HG02884 (cell line): ENCODE results near the gene STRN4.
"Not testable (repeated sequence)": the region's sequence is repeated elsewhere in the genome, so short reads cannot be mapped to it uniquely, and the experiment has no call there.

Experiments
- ATAC-seq: cut with Tn5 transposase; IDR thresholded peaks from one replicate; pipeline ENCODE4 v1.9.1; 2021; ENCODE audit warnings: mild to moderate bottlenecking, moderate library complexity; ENCODE audit not compliant: unreplicated experiment

STRN4 gene

DNA sequence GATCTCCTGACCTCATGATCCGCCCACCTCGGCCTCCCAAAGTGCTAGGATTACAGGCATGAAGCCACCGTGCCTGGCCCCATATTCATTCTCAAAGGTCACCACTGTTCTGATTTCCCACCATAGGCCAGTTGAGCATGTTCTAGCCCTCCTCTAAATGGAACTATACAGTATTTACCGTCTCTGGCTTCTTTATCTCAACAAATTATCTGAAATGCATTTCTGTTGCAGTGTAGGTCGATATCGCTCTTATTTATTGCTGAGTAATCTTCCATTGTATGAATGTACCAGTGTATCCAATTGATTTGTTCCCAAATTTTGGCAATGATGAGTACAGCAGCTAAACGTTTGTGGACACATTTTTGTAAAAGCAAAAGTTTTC lies 26.8 kb upstream of the STRN4 start:
- ATAC-seq, result no peak

DNA sequence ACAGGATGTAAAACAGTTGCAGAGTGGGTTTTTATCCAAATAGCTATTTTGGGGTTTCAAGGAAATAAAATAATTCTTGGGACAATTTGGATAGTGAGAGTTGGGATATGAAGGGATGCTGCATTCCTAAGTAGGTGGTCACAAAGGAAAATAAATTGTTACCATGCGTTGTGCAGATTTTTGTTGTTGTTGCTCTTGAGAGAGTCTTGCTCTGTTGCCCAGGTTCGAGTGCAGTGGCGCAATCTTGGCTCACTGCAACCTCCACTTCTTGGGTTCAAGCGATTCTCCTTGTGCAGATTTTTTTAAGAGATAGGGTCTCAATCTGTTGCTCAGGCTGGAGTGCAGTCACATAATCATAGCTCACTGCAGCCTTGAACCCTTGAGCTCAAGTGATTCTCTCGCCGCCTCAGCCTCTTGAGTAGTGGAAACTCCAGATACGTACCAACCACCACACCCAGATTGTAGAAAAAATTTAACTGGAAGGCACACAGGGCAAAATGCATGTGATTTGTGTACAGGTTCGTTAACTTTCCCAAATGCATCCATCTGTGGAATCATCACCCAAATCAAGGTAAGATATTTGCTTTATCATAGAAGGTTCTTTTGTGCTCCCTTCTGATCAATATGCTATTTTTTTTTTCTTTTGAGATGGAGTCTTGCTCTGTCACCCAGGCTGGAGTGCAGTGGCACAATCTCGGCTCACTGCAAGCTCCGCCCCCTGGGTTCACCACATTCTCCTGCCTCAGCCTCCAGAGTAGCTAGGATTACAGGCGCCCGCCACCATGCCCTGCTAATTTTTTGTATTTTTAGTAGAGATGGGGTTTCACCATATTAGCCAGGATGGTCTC lies 26.1 kb upstream of the STRN4 start:
- ATAC-seq, result no peak

DNA sequence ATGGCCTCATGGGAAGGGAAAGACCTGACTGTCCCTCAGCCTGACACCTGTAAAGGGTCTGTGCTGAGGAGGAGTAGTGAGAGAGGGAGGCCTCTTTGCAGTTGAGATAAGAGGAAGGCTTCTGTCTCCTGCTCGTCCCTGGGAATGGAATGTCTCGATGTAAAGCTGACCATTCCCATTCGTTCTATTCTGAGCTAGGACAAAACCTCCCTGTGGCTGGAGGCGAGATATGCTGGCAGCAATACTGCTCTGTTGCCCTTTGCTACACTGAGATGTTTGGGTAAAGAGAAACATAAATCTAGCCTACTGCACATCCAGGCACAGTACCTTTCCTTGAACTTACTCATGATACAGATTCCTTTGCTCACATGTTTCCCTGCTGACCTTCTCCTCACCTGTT lies 22.5 kb upstream of the STRN4 start:
- not testable (repeated sequence) for ATAC-seq

DNA sequence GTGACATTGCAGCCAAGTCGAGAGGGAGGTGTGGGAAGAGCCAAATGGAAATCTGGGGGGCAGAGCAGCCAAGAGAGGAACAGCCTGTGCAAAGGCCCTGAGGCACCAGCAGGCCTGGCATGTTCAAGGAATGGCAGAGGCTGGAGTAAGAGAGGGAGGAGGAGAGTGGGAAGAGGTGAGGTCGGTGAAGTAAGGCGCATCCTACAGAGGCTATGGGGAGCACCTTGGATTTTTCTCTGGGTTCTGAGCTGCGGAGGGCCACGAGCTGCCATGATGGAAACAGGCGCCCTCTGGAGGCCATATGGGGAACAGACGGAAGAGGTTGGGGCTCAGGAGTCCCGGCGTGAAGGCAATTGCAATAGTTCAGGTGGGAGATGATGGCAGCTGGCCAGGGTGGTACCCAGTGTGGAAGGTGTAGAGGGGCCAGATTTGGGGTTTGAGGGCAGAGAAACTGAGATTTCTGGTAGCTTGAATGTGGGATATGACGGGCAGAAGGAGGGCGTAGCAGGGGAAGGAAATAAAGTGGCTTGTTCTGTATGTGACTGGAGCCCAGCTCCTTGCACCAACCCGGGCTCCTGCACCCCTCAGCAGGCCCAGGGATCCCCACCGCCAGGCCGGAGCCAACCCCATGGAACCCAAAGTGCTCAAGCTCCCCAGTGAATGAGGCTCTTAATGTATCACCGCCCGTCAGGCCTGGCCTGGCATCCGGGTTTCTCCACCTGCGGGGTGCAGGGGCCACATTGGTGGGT lies 20.5 kb upstream of the STRN4 start:
- no peak for ATAC-seq

DNA sequence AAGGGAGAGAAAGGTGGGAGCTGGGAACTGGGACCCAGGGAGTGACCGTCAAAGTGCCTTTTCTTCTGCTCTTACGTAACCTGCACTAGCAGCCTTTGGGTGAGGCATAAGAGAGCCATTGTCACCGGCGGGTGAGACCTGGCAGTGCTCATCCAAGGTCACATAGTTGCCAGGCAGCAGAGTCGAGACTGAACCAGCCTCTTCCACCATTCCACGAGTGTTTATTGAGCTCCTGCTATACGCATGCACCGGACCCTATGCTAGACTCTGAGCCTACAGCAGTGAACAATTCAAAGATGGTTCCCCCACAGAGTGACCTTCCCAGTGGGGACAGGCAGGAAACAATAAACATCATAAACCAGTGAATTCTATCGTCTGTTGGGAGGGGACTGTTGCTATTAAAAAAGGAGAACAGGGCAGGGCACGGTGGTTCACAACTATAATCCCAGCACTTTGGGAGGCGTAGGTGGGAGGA lies 18.6 kb upstream of the STRN4 start:
- ATAC-seq, result no peak

DNA sequence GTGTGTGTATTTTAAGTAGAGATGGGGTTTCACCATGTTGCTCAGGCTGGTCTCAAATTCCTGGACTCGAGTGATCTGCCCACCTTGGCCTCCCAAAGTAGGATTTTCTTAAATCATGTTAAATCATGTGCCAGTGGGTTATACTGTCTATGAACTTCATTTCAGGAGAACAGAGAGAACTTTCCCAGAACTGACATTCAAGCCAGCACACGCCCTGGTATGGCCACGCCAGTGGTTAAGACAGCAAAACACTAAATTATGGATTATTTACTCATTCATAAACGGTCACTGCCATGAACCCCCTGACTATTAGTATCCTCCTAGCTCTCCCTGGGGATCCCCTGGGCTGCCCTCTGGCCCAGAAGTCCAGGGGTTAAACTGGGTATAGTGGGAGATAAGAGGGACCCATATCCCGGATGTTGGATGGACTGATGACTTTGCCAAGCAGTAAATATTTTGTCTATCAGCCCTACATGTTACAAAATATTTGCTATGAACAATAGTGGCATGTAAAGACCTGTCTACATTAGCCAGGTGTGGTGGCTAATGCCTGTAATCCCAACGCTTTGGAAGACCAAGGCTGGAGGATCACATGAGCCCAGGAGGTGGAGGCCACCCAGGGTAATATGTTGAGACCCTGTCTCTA lies 16.1 kb upstream of the STRN4 start:
- ATAC-seq, result no peak

DNA sequence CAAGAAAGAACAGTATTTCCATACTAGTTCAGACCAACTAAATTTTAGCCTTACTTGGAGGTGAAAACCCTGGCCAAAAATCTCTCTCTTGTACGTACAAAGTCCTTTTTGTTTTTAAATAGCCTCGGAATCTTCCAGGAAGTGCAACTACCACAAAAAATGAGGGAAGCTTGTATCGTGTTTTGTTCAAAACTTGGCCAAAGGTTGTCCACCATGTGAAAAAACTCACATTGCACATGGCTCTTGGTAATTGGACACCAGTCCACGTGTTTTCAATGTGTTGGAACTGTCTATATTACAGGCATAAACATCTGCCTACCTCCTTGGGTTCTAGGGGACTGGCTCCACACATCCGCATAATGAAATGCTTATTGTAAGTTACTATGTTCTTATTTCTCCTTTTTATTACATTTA lies 15.2 kb upstream of the STRN4 start:
- no peak for ATAC-seq

DNA sequence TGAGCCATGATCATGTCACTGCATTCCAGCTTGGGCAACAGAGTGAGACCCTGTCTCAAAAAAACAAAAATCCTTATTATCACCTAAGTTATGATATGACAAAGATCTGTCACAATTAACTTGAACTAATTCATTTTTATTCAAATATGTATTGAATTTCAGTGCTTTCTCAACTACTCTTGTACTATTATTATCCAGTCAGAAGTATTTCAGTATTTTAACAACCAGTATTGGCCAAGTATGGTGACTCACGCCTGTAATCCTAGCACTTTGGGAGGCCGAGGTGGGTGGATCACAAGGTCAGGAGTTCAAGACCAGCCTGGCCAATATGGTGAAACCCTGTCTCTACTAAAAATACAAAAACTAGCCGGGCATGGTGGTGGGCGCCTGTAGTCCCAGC lies 14.6 kb upstream of the STRN4 start:
- not testable (repeated sequence) for ATAC-seq

DNA sequence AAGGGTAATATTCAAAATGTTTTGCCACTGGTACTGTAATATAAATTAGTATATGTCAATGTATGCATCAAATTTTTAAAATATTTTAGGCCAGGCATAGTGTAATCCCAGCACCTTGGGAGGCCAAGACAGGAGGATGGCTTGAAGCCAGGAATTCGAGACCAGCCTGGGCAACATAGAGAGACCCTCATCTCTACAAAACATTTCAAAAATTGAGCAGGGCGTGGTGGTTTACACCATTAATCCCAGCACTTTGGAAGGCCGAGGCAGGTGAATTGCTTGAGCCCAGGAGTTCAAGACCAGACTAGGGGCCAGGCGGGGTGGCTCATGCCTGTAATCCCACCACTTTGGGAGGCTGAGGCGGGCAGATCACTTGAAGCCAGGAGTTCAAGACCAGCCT lies 14.1 kb upstream of the STRN4 start:
- no peak for ATAC-seq

DNA sequence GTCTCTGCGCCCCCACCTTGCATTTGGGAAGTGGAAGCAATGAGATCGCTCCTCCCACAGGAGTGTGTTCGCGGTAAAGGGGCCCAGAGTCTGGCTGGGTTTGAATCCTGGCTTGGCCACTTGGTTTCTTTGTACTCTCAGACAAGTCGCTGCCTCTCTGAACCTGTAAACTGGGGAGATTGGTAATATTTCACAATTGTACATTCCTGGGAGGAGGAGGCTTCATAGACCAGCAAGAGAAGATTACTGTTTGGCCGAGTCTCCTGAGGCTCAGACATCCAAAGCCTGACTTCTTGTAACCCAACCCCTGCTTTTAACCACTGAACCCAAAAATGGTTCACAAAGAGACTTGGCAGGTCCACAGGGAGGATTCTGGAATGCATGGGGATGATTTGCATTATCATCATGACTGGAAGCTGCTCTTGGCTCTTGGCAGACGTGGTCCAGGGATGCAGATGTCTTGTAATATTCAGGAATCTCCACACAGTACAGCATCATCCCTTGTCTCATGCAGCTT lies 13.6 kb upstream of the STRN4 start:
- no peak for ATAC-seq

DNA sequence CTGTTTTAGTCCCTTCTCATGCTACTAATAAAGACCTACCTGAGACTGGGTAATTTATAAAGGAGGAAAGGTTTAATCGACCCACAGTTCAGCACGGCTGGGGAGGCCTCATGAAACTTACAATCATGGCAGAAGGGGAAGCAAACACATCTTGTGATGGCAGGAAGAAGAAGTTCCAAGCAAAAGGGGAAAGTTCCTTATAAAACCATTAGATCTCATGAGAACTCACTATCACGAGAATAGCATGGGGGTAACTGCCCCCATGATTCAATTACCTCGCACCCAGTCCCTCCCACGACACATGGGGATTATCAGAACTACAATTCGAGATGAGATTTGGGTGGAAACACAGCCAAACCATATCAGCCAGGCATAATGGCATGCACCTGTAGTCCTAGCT lies 13.0 kb upstream of the STRN4 start:
- ATAC-seq, result no peak

DNA sequence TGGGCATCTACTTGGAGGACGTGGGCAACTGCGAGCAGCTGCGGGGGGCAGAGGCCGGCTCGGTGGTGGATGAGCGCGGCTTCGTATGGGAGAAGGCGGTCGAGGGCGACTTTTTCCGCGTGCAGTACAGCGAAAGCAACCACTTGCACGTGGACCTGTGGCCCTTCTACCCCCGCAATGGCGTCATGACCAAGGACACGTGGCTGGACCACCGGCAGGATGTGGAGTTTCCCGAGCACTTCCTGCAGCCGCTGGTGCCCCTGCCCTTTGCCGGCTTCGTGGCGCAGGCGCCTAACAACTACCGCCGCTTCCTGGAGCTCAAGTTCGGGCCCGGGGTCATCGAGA lies 10.3 kb upstream of the STRN4 start:
- ATAC-seq, result no peak

DNA sequence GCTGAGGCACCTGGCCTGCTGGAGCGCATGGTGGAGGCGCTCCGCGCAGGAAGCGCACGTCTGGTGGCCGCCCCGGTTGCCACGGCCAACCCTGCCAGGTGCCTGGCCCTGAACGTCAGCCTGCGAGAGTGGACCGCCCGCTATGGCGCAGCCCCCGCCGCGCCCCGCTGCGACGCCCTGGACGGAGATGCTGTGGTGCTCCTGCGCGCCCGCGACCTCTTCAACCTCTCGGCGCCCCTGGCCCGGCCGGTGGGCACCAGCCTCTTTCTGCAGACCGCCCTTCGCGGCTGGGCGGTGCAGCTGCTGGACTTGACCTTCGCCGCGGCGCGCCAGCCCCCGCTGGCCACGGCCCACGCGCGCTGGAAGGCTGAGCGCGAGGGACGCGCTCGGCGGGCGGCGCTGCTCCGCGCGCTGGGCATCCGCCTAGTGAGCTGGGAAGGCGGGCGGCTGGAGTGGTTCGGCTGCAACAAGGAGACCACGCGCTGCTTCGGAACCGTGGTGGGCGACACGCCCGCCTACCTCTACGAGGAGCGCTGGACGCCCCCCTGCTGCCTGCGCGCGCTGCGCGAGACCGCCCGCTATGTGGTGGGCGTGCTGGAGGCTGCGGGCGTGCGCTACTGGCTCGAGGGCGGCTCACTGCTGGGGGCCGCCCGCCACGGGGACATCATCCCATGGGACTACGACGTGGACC lies 9.7 kb upstream of the STRN4 start:
- ATAC-seq, result no peak

DNA sequence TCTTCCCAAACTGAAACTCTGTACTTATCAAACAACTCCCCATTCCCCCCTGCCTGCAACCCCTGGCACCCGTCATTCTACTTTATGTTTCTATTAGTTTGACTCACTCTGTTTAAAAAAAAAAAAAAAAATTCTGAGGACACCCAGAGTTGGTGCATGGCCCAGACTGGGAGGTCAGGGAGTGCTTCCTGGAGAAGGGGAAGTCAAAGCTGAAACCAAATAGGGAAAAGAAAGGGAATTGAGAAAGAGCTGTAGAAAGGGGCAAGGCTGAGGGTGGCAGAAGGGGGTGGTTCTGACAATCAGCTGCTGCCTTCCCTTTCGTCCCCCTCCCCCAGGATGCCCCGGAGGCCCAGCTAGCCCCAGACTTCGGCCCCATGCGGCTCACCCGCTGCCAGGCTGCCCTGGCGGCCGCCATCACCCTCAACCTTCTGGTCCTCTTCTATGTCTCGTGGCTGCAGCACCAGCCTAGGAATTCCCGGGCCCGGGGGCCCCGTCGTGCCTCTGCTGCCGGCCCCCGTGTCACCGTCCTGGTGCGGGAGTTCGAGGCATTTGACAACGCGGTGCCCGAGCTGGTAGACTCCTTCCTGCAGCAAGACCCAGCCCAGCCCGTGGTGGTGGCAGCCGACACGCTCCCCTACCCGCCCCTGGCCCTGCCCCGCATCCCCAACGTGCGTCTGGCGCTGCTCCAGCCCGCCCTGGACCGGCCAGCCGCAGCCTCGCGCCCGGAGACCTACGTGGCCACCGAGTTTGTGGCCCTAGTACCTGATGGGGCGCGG lies 9.0 kb upstream of the STRN4 start:
- no peak for ATAC-seq

DNA sequence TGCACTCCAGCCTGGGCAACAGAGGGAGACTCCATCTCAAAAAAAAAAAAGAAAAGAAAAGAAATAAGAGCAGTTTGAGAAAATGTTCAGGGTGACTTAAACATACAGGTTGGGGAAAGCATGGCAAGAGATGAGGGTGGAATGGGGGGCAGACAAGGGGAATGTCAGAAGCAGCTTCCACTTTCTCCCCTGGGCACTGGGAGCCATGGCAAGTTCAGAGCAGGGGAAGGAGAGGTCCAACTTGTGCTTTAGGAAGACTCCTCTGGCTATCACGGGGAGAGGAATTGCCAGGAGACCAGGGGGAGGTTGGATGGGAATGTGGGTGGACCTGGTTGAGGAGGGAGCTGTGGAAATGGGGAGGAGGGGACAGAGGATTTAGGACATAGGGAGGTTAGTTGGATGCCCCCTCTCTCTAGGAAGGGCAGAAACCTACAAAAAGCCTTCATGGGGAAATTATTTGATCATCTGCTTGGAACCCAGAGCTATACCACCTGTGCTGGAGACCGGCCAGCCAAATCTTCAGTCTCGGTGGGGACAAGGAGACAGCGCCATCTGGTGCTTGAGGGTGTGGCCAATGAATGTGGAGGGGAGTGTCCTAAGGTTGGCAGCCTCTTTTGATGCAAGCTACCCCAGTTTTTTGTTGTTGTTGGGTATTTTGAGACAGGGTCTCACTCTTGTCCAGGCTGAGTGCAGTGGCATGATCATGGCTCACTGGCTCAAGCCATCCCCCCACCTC lies 7.3 kb upstream of the STRN4 start:
- ATAC-seq, result no peak

DNA sequence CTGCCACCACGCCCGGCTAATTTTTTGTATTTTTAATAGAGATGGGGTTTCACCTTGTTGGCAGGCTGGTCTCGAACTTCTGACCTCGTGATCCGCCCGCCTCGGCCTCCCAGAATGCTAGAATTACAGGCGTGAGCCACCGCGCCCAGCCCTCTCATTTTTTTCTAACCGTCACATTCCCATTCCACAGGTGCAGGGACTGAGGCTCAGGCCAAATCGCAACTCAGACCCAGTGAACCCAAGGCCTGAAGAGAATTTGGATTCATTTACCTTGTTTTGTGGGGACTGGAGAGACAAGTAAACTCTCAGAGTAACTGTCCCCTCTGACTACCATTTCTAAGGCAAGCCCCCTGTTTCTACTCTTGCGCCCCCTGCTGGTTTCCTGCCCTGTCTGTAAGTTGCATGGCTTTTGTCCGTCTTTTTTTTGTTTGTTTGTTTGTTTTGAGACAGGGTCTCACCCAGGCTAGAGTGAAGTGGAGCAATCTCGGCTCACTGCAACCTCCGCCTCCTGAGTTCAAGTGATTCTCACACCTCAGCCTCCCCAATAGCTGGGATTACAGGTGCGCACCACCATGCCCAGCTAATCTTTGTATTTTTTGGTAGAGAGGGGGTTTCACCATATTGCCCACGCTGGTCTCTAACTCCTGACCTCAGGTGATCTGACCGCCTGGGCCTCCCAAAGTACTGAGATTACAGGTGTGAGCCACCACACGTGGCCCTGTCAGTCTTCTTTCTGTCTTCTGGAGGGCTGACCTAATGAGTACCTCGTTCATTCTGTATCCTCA lies 2.3 kb upstream of the STRN4 start:
- no peak for ATAC-seq

DNA sequence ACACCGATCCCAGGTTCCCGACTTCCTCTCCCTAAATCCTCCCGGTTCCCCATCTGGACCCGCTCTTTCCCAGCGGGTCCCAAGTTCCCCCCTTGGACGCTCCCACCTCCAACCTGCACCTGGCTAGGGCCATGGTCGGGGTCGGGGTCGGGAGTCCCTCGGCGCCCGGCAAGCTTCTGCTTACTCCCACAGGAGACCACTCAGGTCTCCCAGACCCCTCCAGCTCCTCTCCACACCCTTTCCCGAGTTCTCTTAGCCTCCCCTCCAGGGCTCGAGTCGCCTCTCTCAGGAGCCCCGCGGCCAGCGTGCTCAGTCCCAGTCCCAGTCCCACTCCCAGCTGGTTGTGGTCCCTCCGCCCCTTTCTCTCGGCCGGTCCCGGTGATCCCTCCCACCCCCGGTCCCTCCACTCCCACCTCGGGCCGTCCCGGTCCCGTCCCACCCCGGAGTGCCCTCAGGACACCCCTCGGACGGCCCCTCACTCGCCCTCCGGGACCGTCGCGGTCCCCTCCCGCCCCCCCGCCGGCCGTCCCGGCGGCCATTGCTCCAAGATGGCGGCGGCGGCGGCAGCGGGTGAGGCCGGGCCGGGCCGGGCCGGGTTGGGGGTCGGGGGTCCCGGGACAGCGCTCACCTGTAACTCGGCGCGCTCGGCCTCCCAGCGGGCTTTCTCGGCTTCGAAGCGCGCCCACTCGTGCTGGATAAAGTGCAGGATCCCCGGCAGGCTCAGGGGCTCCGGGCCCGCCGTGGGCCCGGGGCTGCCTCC lies 549 bp downstream of the STRN4 start, which contains the start of gene FKRP:
Gene FKRP, plus strand, starts transcription at position 537 of the 760 bp plus-strand sequence. CDS start 9,394 bp downstream, outside the sequence.
- ATAC-seq, result no peak

DNA sequence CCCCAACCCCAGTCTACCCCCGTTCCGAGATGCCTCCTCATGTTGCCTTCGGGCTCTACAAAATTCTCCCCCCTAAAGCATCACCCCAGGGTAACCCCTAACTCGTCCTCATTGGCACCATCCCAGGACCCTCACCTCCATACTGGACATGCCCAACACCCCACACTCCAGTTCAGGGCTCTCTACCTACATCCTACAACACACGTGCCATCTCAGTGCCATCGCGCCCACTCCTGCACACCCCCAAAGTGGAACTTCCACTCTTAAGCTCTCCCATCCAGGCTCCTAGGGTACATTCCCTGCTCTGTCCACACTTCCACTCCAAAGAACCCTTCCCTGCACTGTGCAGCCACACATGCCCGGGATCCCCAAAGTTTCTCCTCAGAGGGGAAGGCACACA lies 1.2 kb downstream of the STRN4 start:
- no peak for ATAC-seq
